Measurements from ENCODE around the gene ACTL10.
"Not testable (repeated sequence)": the region's sequence is repeated elsewhere in the genome, so short reads cannot be mapped to it uniquely, and the experiment has no call there.

DNA sequence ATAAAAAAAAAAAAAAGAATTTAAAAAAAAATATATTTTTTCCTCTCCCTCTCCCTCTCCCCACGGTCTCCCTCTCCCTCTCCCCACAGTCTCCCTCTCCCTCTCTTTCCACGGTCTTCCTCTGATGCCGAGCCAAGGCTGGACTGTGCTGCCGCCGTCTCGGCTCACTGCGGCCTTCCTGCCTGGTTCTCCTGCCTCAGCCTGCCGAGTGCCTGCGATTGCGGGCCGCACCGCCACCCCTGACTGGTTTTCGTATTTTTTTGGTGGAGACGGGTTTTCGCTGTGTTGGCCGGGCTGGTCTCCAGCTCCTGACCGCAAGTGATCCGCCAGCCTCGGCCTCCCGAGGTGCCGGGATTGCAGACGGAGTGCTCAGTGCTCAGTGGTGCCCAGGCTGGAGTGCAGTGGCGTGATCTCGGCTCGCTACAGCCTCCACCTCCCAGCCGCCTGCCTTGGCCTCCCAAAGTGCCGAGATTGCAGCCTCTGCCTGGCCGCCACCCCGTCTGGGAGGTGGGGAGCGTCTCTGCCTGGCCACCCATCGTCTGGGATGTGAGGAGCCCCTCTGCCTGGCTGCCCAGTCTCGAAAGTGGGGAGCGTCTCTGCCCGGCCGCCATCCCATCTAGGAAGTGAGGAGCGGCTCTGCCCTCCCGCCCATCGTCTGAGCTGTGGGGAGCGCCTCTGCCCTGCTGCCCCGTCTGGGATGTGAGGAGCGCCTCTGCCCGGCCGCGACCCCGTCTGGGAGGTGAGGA, 34.1 kb downstream of the ACTL10 start:
- TF ChIP-seq, protein P1, sequence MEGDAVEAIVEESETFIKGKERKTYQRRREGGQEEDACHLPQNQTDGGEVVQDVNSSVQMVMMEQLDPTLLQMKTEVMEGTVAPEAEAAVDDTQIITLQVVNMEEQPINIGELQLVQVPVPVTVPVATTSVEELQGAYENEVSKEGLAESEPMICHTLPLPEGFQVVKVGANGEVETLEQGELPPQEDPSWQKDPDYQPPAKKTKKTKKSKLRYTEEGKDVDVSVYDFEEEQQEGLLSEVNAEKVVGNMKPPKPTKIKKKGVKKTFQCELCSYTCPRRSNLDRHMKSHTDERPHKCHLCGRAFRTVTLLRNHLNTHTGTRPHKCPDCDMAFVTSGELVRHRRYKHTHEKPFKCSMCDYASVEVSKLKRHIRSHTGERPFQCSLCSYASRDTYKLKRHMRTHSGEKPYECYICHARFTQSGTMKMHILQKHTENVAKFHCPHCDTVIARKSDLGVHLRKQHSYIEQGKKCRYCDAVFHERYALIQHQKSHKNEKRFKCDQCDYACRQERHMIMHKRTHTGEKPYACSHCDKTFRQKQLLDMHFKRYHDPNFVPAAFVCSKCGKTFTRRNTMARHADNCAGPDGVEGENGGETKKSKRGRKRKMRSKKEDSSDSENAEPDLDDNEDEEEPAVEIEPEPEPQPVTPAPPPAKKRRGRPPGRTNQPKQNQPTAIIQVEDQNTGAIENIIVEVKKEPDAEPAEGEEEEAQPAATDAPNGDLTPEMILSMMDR (IDR thresholded peaks at IDR 0.05 in 8 of 11, conservative IDR thresholded peaks at IDR 0.05 in 3 of 11): not testable (repeated sequence)
- TF ChIP-seq POLR2AphosphoS5, POLR2A (IDR thresholded peaks at IDR 0.05): not testable (repeated sequence)
